Mammary epithelial cell (primary cell): Measurements from ENCODE around the gene TMEM255B.

Experiments used
- CTCF ChIP-seq, 2 donors: IDR thresholded peaks in 1 of 2; conservative IDR thresholded peaks in 1 of 2; 2 replicates each; pipeline ENCODE4 v1.5.1; 2011 to 2012; ENCODE audit warnings: inconsistent platforms in 2 of 2, low read length in 2 of 2, mild to moderate bottlenecking in 2 of 2, control low read depth in 1 of 2, low read depth in 1 of 2; ENCODE audit not compliant: insufficient read depth in 1 of 2; ENCODE audit errors: extremely low read depth in 1 of 2
- EZH2 ChIP-seq: IDR thresholded peaks from 2 replicates; pipeline ENCODE4 v1.6.1; 2012; ENCODE audit warnings: low read length, inconsistent platforms, borderline replicate concordance

- TF ChIP-seq CTCF (conservative IDR thresholded peaks at IDR 0.05 in 1 of 2, IDR thresholded peaks at IDR 0.05 in 1 of 2; ENCODE audit: extremely low read depth in 1 of 2, insufficient read depth in 1 of 2, low read depth in 1 of 2, low read length in 2 of 2) (no peak), EZH2 (no peak)
Measured at GRCh38 chr13:113805431-113806103, 46.5 kb downstream of the TMEM255B start.
